H9 (cell line): ENCODE results near the gene MYO1E. TPM values are rescaled to one million over a fixed set of nuclear protein-coding genes. Genes with fewer than 3 reads are reported as not detected.

Experiments used
- DNase-seq: peaks from one replicate; pipeline ENCODE4 v3.0.0-alpha.2; 2017
- H2AFZ ChIP-seq: one replicate; pipeline ENCODE4 v1.6.1; 2013; ENCODE audit warnings: mild to moderate bottlenecking, low read length, control low read depth, moderate library complexity
- H2AK5ac ChIP-seq: 2 replicates; pipeline ENCODE4 v1.6.1; 2013; ENCODE audit warnings: low read length, control low read depth, mixed read lengths; ENCODE audit not compliant: insufficient read length
- H2BK120ac ChIP-seq: one replicate; pipeline ENCODE4 v1.6.1; 2013; ENCODE audit warnings: low read depth, mild to moderate bottlenecking, low read length, control low read depth, inconsistent platforms; ENCODE audit not compliant: poor library complexity, severe bottlenecking
- H2BK12ac ChIP-seq: 2 replicates; pipeline ENCODE4 v1.6.1; 2013; ENCODE audit warnings: low read length, control low read depth, mixed read lengths, low read depth; ENCODE audit not compliant: insufficient read length
- H2BK15ac ChIP-seq: 2 replicates; pipeline ENCODE4 v1.6.1; 2013; ENCODE audit warnings: low read depth, low read length, control low read depth
- H2BK20ac ChIP-seq: one replicate; pipeline ENCODE4 v1.6.1; 2013; ENCODE audit warnings: low read depth, mild to moderate bottlenecking, low read length, control low read depth, inconsistent platforms; ENCODE audit not compliant: poor library complexity, severe bottlenecking
- H2BK5ac ChIP-seq: 2 replicates; pipeline ENCODE4 v1.6.1; 2013; ENCODE audit warnings: low read length, control low read depth, mixed read lengths; ENCODE audit not compliant: insufficient read length
- H3K14ac ChIP-seq: 2 replicates; pipeline ENCODE4 v1.6.1; 2013; ENCODE audit warnings: low read length, control low read depth; ENCODE audit not compliant: insufficient read depth
- H3K18ac ChIP-seq: 2 replicates; pipeline ENCODE4 v1.6.1; 2013; ENCODE audit warnings: low read depth, mild to moderate bottlenecking, mixed read lengths, low read length, control low read depth; ENCODE audit not compliant: insufficient read length
- H3K23ac ChIP-seq: 2 replicates; pipeline ENCODE4 v1.6.1; 2013; ENCODE audit warnings: low read length, control low read depth, mixed read lengths, low read depth; ENCODE audit not compliant: insufficient read length
- H3K23me2 ChIP-seq: 2 replicates; pipeline ENCODE4 v1.6.1; 2013; ENCODE audit warnings: low read depth, mild to moderate bottlenecking, mixed read lengths, low read length, control low read depth; ENCODE audit not compliant: insufficient read length, poor library complexity, severe bottlenecking
- H3K27ac ChIP-seq: 2 replicates; pipeline ENCODE4 v1.5.1; 2013; ENCODE audit warnings: low read length, control low read depth, mixed read lengths, low read depth; ENCODE audit not compliant: insufficient read length
- H3K27me3 ChIP-seq: 2 replicates; pipeline ENCODE4 v1.6.1; 2013; ENCODE audit warnings: low read length, control low read depth, inconsistent platforms; ENCODE audit not compliant: insufficient read depth
- H3K4ac ChIP-seq: 2 replicates; pipeline ENCODE4 v1.6.1; 2013; ENCODE audit warnings: low read depth, mild to moderate bottlenecking, control low read depth, inconsistent platforms, low read length, moderate library complexity
- H3K4me1 ChIP-seq: 2 replicates; pipeline ENCODE4 v1.6.1; 2013; ENCODE audit warnings: low read length, control low read depth, inconsistent platforms; ENCODE audit not compliant: insufficient read depth
- H3K4me2 ChIP-seq: 2 replicates; pipeline ENCODE4 v1.6.1; 2013; ENCODE audit warnings: low read length, control low read depth, mixed read lengths; ENCODE audit not compliant: insufficient read length, insufficient read depth
- H3K56ac ChIP-seq: 2 replicates; pipeline ENCODE4 v1.6.1; 2013; ENCODE audit warnings: low read depth, mild to moderate bottlenecking, mixed read lengths, low read length, control low read depth; ENCODE audit not compliant: insufficient read length
- H3K79me1 ChIP-seq: 2 replicates; pipeline ENCODE4 v1.6.1; 2013; ENCODE audit warnings: low read depth, mild to moderate bottlenecking, moderate library complexity, low read length, control low read depth, inconsistent platforms; ENCODE audit not compliant: insufficient read depth, poor library complexity, severe bottlenecking
- H3K79me2 ChIP-seq: 2 replicates; pipeline ENCODE4 v1.6.1; 2013; ENCODE audit warnings: low read length, control low read depth, inconsistent platforms; ENCODE audit not compliant: insufficient read depth
- H3K9ac ChIP-seq: 2 replicates; pipeline ENCODE4 v1.6.1; 2013; ENCODE audit warnings: low read length, control low read depth, mixed read lengths; ENCODE audit not compliant: insufficient read length; ENCODE audit errors: extremely low read depth
- H3K9me3 ChIP-seq: one replicate; pipeline ENCODE4 v1.6.1; 2013; ENCODE audit warnings: low read depth, low read length, inconsistent platforms; ENCODE audit not compliant: control insufficient read depth
- H3T11ph ChIP-seq: one replicate; pipeline ENCODE4 v1.6.1; 2013; ENCODE audit warnings: mild to moderate bottlenecking, low read length, control low read depth, inconsistent platforms
- H4K20me1 ChIP-seq: one replicate; pipeline ENCODE4 v1.6.1; 2013; ENCODE audit not compliant: control insufficient read depth, insufficient read length, insufficient read depth
- H4K5ac ChIP-seq: 2 replicates; pipeline ENCODE4 v1.6.1; 2013; ENCODE audit warnings: low read depth, mild to moderate bottlenecking, mixed read lengths, low read length, control low read depth; ENCODE audit not compliant: insufficient read length
- H4K8ac ChIP-seq: replicated peaks from 2 replicates; pipeline ENCODE4 v1.6.1; 2013; ENCODE audit warnings: low read length, control low read depth, mixed read lengths, low read depth; ENCODE audit not compliant: insufficient read length
- H4K91ac ChIP-seq: 2 replicates; pipeline ENCODE4 v1.6.1; 2013; ENCODE audit warnings: low read depth, mild to moderate bottlenecking, moderate library complexity, mixed read lengths, low read length, control low read depth; ENCODE audit not compliant: insufficient read length
- H3K27ac Mint-ChIP-seq, 3 experiments: 2 replicates in 2 of 3; 3 replicates in 1 of 3; pipeline ENCODE4 v1.8.0; 2020 to 2021; ENCODE audit warnings: mixed read lengths in 3 of 3, mild to moderate bottlenecking in 1 of 3, moderate library complexity in 1 of 3
- H3K27me3 Mint-ChIP-seq: 2 replicates; pipeline ENCODE4 v1.8.0; 2021; ENCODE audit warnings: low read depth, mild to moderate bottlenecking, moderate library complexity, mixed read lengths
- H3K36me3 Mint-ChIP-seq, 3 experiments: 2 replicates in 2 of 3; 3 replicates in 1 of 3; pipeline ENCODE4 v1.8.0; 2020 to 2021; ENCODE audit warnings: low read depth in 3 of 3, mixed read lengths in 3 of 3; ENCODE audit not compliant: insufficient read depth in 1 of 3
- H3K4me1 Mint-ChIP-seq, 2 experiments: 2 replicates each; pipeline ENCODE4 v1.8.0; 2020; ENCODE audit warnings: mixed read lengths in 2 of 2
- H3K4me3 Mint-ChIP-seq, 2 experiments: 2 replicates in 1 of 2; 3 replicates in 1 of 2; pipeline ENCODE4 v1.8.0; 2020 to 2021; ENCODE audit warnings: mild to moderate bottlenecking in 2 of 2, mixed read lengths in 2 of 2, moderate library complexity in 1 of 2
- H3K9me3 Mint-ChIP-seq, 2 experiments: 2 replicates in 1 of 2; 3 replicates in 1 of 2; pipeline ENCODE4 v1.8.0; 2020; ENCODE audit warnings: mild to moderate bottlenecking in 2 of 2, mixed read lengths in 2 of 2, moderate library complexity in 1 of 2
- WGBS: extraction: QIAGEN DNeasy Blood & Tissue Kit; methylation state at CpG from one replicate; pipeline ENCODE4 v1.1.7; 2013; ENCODE audit warnings: missing lambda C conversion rate, low lambda C conversion rate, mixed read lengths; ENCODE audit not compliant: insufficient read length; ENCODE audit errors: extremely low coverage; 5-methylcytosine and 5-hydroxymethylcytosine counted together
- total RNA-seq: library from RNA; stranded (reverse); gene quantifications from 2 replicates; pipeline ENCODE4 v1.2.1, GENCODE V29; 2021
- TF ChIP-seq, protein P1 (sequence below): fragments of 200-600 bp; sonication (generic); conservative IDR thresholded peaks from 3 replicates; pipeline ENCODE4 v1.8.0; 2021; ENCODE audit warnings: antibody characterized with exemption, mild to moderate bottlenecking

Gene MYO1E
- total RNA-seq, 1 experiment from 2014 or later, result 235 TPM

DNA sequence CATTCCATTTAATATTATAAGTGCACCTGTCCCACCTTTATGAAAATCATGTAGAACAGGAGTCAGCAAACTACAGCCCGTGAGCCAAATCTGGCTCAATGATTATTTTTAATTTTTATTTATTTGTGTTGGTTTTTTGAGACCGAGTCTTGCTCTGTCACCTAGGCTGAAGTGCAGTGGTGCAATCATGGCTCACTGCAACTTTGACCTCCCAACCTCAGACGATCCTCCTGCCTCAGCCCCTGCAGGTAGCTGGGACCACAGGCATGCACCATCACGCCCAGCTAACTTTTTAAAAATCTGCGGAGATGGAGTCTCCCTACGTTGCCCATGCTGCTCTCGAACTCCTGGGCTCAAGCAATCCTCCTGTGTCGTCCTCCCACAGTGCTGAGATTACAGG lies 42.0 kb downstream of the MYO1E start:
- Histone ChIP-seq H3K27me3 (no peaks in the 10 kb centered on the region), H3K18ac (no peak overlapping the region), H2BK5ac (no peak overlapping the region), H2AK5ac (no peak overlapping the region), H3K79me1 (peaks cover 6% of the 10 kb centered on the region), H4K20me1 (no peaks in the 10 kb centered on the region), H4K91ac (no peak overlapping the region), H3K79me2 (peaks cover 1% of the 10 kb centered on the region; the same call in 1 of the 2 replicates), H3K14ac (no peak overlapping the region), H3T11ph (no peak overlapping the region), H3K27ac (no peak overlapping the region), H3K9ac (no peak overlapping the region), H3K23ac (no peak overlapping the region), H2BK12ac (no peak overlapping the region), H3K56ac (no peak overlapping the region), H3K4ac (no peak overlapping the region), H4K5ac (no peak overlapping the region), H3K4me2 (no peak overlapping the region), H3K23me2 (no peaks in the 10 kb centered on the region), H2BK15ac (no peak overlapping the region), H2BK120ac (no peak overlapping the region), H4K8ac (no peak overlapping the region), H2AFZ (no peak overlapping the region), H3K4me1 (peaks cover 13% of the 10 kb centered on the region; the same call in 1 of the 2 replicates), H3K9me3 (no peaks in the 10 kb centered on the region), H2BK20ac (no peak overlapping the region)
- TF ChIP-seq, protein P1, sequence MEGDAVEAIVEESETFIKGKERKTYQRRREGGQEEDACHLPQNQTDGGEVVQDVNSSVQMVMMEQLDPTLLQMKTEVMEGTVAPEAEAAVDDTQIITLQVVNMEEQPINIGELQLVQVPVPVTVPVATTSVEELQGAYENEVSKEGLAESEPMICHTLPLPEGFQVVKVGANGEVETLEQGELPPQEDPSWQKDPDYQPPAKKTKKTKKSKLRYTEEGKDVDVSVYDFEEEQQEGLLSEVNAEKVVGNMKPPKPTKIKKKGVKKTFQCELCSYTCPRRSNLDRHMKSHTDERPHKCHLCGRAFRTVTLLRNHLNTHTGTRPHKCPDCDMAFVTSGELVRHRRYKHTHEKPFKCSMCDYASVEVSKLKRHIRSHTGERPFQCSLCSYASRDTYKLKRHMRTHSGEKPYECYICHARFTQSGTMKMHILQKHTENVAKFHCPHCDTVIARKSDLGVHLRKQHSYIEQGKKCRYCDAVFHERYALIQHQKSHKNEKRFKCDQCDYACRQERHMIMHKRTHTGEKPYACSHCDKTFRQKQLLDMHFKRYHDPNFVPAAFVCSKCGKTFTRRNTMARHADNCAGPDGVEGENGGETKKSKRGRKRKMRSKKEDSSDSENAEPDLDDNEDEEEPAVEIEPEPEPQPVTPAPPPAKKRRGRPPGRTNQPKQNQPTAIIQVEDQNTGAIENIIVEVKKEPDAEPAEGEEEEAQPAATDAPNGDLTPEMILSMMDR, result no peak
- Mint-ChIP-seq H3K4me1 (peaks cover 75% of the 10 kb centered on the region in 2 experiments), H3K4me3 (peak overlapping the region in 1 of 2 experiments; percentile 42; a peak in 1 of 5 replicates), H3K36me3 (peaks cover 0 to 4% (median 0%) of the 10 kb centered on the region in 3 experiments; a peak in 2 of 7 replicates), H3K27ac (no peak overlapping the region), H3K27me3 (no peaks in the 10 kb centered on the region), H3K9me3 (no peaks in the 10 kb centered on the region)
- no peak for DNase-seq
- WGBS, result no CpG with 5 or more reads among the region's 8 CpGs
